CD8-positive, alpha-beta memory T cell (primary cell): Measurements from ENCODE around the gene CD74. TPM values are rescaled to one million over a fixed set of nuclear protein-coding genes. Genes with fewer than 3 reads are reported as not detected.

ENCODE experiments used
- polyA plus RNA-seq: library from polyadenylated mRNA; unstranded; fragments of 300-500 nt; fragmentation: Illumina TruSeq; gene quantifications from one replicate; pipeline ENCODE4 v1.2.3, GENCODE V29; 2021
- total RNA-seq, 2 experiments: library from RNA; stranded (reverse); gene quantifications; one replicate each; pipeline ENCODE4 v1.2.3, GENCODE V29; 2021

Gene CD74
- total and polyA plus RNA-seq, 3 experiments from 2014 or later: 319 to 1,273 (median 324) TPM

Other genes with a start within 250 kb of the CD74 start
- gene CDX1, start 246.1 kb downstream of the CD74 start, total RNA-seq: not detected
- gene CDX1, start 246.1 kb downstream of the CD74 start, polyA plus RNA-seq: not detected
- not detected for gene SLC6A7, start 222.8 kb downstream of the CD74 start, total RNA-seq
- not detected for gene SLC6A7, start 222.8 kb downstream of the CD74 start, polyA plus RNA-seq
- not detected for gene CAMK2A, start 123.1 kb downstream of the CD74 start, total RNA-seq
- gene CAMK2A, start 123.1 kb downstream of the CD74 start, polyA plus RNA-seq: not detected
- gene ARSI, start 110.0 kb downstream of the CD74 start, total RNA-seq: not detected
- not detected for gene ARSI, start 110.0 kb downstream of the CD74 start, polyA plus RNA-seq
- 100 to 1,000 TPM; 116 to 120 TPM for gene TCOF1, start 55.2 kb downstream of the CD74 start, total RNA-seq
- gene TCOF1, start 55.2 kb downstream of the CD74 start, polyA plus RNA-seq: 33.1 TPM
- gene RPS14, start 36.8 kb upstream of the CD74 start, total RNA-seq: 1,000 to 10,000 TPM; 2,924 to 3,007 TPM
- 6,416 TPM for gene RPS14, start 36.8 kb upstream of the CD74 start, polyA plus RNA-seq
- 1 to 10 TPM; 1.9 to 2.8 TPM for gene NDST1, start 95.2 kb upstream of the CD74 start, total RNA-seq
- 0.13 TPM for gene NDST1, start 95.2 kb upstream of the CD74 start, polyA plus RNA-seq
- gene SYNPO, start 227.8 kb upstream of the CD74 start, total RNA-seq: under 1 TPM in 1 of 2 experiments, not detected in 1; 0.13 TPM
- not detected for gene SYNPO, start 227.8 kb upstream of the CD74 start, polyA plus RNA-seq
- not detected for gene MYOZ3, start 248.3 kb upstream of the CD74 start, total RNA-seq
- gene MYOZ3, start 248.3 kb upstream of the CD74 start, polyA plus RNA-seq: not detected